ENCODE results near the gene OXLD1.
"Not testable (repeated sequence)": the region's sequence is repeated elsewhere in the genome, so short reads cannot be mapped to it uniquely, and the experiment has no call there.

The OXLD1 gene

GRCh38 chr17:81675515-81676221, 9.3 kb upstream of the OXLD1 start:
- not testable (repeated sequence) for ATAC-seq (ENCODE audit: low read depth); H3K4me3 ChIP-seq (ENCODE audit: severe bottlenecking); DNase-seq (ENCODE audit: low spot score); H3K27ac ChIP-seq (ENCODE audit: poor library complexity, severe bottlenecking); H3K4me1 ChIP-seq (ENCODE audit: insufficient read depth, poor library complexity, severe bottlenecking); H3K9me3 ChIP-seq (ENCODE audit: severe bottlenecking); H3K27me3 ChIP-seq (ENCODE audit: insufficient read depth, poor library complexity, severe bottlenecking)
- H3K36me3 ChIP-seq (ENCODE audit: low read depth) = peaks cover 40% of the 10 kb centered on the region
- peak; percentile 66 for TF ChIP-seq CTCF (IDR thresholded peaks at IDR 0.05; ENCODE audit: poor library complexity, severe bottlenecking)

- no peak for DNase-seq (ENCODE audit: low spot score)
- no peaks in the 10 kb centered on the region for H3K9me3 ChIP-seq (ENCODE audit: severe bottlenecking)
- H3K36me3 ChIP-seq (ENCODE audit: low read depth) = peaks cover 59% of the 10 kb centered on the region
- TF ChIP-seq CTCF (IDR thresholded peaks at IDR 0.05; ENCODE audit: poor library complexity, severe bottlenecking) = no peak
- no peaks in the 10 kb centered on the region for H3K4me1 ChIP-seq (ENCODE audit: insufficient read depth, poor library complexity, severe bottlenecking)
- no peaks in the 10 kb centered on the region for H3K27me3 ChIP-seq (ENCODE audit: insufficient read depth, poor library complexity, severe bottlenecking)
- ATAC-seq (ENCODE audit: low read depth) = no peak
- H3K4me3 ChIP-seq (ENCODE audit: severe bottlenecking) = no peak overlapping the region
- no peak overlapping the region for H3K27ac ChIP-seq (ENCODE audit: poor library complexity, severe bottlenecking)
These were observed 7.3 kb upstream of the OXLD1 start for GRCh38 chr17:81673561-81674258.

- Histone ChIP-seq H3K27me3 (ENCODE audit: insufficient read depth, poor library complexity, severe bottlenecking) (no peaks in the 10 kb centered on the region), H3K27ac (ENCODE audit: poor library complexity, severe bottlenecking) (no peak overlapping the region), H3K9me3 (ENCODE audit: severe bottlenecking) (no peaks in the 10 kb centered on the region), H3K36me3 (ENCODE audit: low read depth) (peaks cover 66% of the 10 kb centered on the region), H3K4me3 (ENCODE audit: severe bottlenecking) (no peak overlapping the region), H3K4me1 (ENCODE audit: insufficient read depth, poor library complexity, severe bottlenecking) (peaks cover 3% of the 10 kb centered on the region)
- ATAC-seq (ENCODE audit: low read depth) (no peak), DNase-seq (ENCODE audit: low spot score) (no peak)
- no peak for TF ChIP-seq CTCF (IDR thresholded peaks at IDR 0.05; ENCODE audit: poor library complexity, severe bottlenecking)
These were observed 6.5 kb upstream of the OXLD1 start for GRCh38 chr17:81672954-81673353.

- Histone ChIP-seq H3K27ac (ENCODE audit: poor library complexity, severe bottlenecking) (no peak overlapping the region), H3K9me3 (ENCODE audit: severe bottlenecking) (no peaks in the 10 kb centered on the region), H3K4me3 (ENCODE audit: severe bottlenecking) (no peak overlapping the region), H3K27me3 (ENCODE audit: insufficient read depth, poor library complexity, severe bottlenecking) (no peaks in the 10 kb centered on the region), H3K4me1 (ENCODE audit: insufficient read depth, poor library complexity, severe bottlenecking) (peaks cover 7% of the 10 kb centered on the region), H3K36me3 (ENCODE audit: low read depth) (peaks cover 70% of the 10 kb centered on the region)
- TF ChIP-seq CTCF (IDR thresholded peaks at IDR 0.05; ENCODE audit: poor library complexity, severe bottlenecking) = no peak
- DNase-seq (ENCODE audit: low spot score) (peak; percentile 64), ATAC-seq (ENCODE audit: low read depth) (no peak)
These were observed 6.1 kb upstream of the OXLD1 start for GRCh38 chr17:81672504-81672903.

GRCh38 chr17:81667754-81668153, 1.3 kb upstream of the OXLD1 start:
- H3K27me3 ChIP-seq (ENCODE audit: insufficient read depth, poor library complexity, severe bottlenecking) = no peaks in the 10 kb centered on the region
- peaks cover 62% of the 10 kb centered on the region for H3K36me3 ChIP-seq (ENCODE audit: low read depth)
- DNase-seq (ENCODE audit: low spot score) = no peak
- peak overlapping the region; percentile 75 for H3K27ac ChIP-seq (ENCODE audit: poor library complexity, severe bottlenecking)
- no peak for ATAC-seq (ENCODE audit: low read depth)
- TF ChIP-seq CTCF (IDR thresholded peaks at IDR 0.05; ENCODE audit: poor library complexity, severe bottlenecking) = no peak
- H3K4me3 ChIP-seq (ENCODE audit: severe bottlenecking) = peak overlapping the region; percentile 69
- no peaks in the 10 kb centered on the region for H3K9me3 ChIP-seq (ENCODE audit: severe bottlenecking)
- peaks cover 10% of the 10 kb centered on the region for H3K4me1 ChIP-seq (ENCODE audit: insufficient read depth, poor library complexity, severe bottlenecking)

Measured in RWPE2 (cell line).